GM21825 (cell line): ENCODE results near the gene TIMM50.
"Not testable (repeated sequence)": the region's sequence is repeated elsewhere in the genome, so short reads cannot be mapped to it uniquely, and the experiment has no call there.

Experiments used
- ATAC-seq: cut with Tn5 transposase; IDR thresholded peaks from one replicate; pipeline ENCODE4 v1.9.1; 2021; ENCODE audit warnings: mild to moderate bottlenecking, moderate library complexity; ENCODE audit not compliant: unreplicated experiment

TIMM50 gene

DNA sequence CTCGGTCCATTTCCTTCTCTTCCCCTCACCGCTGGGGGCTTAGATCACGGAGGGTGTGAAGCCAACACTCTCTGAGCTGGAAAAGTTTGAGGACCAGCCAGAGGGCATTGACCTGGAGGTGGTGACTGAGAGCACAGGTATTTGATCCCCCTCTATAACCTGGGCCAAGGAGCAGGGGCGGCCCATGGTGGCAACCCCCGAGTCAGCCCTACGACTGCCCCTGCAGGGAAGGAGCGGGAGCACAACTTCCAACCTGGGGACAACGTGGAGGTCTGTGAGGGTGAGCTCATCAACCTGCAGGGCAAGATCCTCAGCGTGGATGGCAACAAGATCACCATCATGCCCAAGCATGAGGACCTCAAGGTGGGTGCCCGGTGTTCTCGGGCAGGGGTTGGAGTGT is 11.6 kb upstream of the TIMM50 start:
- no peak for ATAC-seq

DNA sequence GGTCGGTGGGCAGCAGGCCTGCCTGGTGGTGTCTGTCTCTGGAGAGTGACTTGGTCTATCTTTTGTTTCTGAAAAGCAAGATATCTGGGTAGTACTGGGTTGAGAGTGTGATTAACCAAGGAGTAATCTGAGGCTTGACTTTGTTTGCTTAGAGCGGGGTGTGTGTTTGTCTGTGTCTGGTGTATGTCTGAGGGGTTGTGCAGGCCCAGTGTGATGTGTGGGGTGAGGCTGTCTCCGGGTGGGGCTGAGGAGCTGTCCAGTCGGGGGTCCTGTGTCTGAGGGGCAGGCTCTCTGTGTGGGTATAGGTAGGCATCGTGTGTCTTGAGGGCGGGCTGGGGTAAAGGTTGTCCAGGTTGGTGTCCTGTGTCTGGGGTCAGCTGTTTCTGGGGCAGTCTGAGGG is 11.1 kb upstream of the TIMM50 start:
- no peak for ATAC-seq

DNA sequence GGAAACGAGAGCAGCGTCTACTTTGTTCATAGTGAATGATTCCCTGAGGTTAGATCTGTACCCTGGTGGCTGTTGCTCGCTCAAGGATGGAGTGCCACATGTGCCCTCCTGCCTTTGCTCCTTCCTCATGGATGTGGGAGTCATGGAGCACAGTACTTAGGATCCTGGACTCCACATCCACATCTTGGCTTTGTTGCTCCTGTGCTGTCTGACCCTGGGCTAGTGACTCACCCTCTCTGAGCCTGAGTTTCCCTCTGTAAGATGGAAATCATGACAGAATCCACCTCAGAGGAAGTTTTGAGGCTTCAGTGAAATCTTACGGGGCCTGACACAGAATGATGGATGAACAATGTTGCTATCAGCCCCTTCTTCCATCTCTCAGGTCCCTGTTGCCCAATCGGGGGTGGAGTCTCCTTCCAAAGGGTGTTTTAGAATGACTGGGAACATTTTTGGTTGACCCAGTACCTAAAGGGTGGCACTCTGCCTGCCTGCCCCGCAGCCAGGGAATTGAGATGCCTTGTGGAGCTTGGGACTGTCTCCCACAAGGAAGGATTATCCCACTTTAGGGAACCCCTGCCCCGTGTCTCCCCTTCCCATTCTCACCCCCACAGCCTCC is 9.8 kb upstream of the TIMM50 start:
- no peak for ATAC-seq

DNA sequence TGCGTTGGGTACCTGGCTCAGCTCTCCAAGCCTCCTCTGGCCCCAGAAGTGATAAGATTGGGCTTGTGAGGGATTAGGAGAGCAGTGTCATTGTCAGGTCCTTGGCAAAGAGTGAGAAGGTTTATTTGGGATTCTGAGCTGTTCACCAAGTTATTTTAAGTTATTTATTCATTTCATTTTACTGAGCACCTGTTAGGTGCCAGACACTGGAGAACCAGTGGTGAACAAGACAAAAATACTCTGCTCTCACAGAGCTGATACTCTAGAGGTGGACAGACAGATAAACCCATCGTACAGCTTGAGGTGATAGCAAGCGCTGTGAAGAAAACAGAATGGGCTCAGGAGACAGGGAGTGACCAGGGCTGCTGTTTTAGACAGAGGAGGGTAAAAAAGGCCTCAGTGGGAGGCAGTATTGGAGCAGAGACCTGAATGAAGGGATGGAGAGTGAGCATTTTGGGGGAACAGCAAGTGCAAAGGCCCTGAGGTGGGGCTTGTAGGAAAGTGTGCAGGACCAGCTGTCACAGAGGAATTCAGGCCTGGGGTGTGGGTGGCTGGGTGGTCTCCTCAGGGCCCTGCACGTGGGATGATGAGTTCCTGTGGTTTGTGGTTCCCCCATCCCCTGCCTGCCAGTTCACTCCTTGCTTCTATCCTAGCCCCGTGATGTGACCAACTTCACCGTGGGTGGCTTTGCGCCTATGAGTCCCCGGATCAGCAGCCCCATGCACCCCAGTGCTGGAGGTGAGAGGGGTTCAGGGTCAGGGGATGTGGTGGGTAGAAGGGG is 8.7 kb upstream of the TIMM50 start:
- no peak for ATAC-seq

DNA sequence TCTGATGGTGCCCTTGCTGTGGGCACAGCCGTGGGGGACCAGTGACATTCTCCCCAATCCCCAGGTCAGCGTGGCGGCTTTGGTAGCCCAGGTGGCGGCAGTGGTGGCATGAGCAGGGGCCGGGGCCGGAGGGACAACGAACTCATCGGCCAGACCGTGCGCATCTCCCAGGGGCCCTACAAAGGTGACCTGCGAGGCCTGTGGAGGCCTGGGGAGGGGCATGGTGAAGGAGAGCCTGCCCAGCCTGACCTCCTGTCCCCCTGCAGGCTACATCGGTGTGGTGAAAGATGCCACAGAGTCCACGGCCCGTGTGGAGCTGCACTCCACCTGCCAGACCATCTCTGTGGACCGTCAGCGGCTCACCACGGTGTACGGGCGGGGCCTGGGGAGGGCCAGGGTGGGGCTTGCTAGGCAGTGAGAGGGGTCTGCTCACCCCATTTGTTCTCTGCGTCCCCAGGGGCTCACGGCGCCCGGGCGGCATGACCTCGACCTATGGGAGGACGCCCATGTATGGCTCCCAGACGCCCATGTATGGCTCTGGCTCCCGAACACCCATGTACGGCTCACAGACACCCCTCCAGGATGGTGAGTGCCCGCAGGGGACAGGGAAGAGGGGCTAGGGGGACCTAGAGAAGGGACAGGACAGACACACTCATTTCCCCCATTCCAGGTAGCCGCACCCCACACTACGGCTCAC is 7.7 kb upstream of the TIMM50 start:
- no peak for ATAC-seq

DNA sequence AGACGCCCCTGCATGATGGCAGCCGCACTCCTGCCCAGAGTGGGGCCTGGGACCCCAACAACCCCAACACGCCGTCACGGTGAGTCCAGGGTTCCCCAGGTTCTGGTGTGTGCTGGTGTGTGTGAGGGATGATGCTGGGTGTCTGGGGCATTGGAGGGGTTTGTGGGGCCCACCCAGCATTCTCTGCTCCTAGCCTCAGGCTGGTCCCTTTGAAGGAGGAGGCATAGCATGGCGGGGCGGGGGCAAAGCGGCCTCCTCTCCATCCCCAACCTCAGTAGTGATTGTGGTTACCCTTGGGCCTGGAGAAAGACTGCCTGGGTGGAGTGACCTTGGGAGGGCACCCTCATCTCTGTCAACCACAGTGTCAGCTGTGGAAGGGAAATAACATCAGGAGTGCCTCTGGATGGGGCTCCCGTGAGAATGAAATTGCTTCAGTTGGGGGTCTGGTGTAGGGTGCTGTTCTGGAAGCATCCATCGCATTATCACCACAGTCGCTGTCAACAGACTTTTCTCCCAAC is 7.1 kb upstream of the TIMM50 start:
- no peak for ATAC-seq

DNA sequence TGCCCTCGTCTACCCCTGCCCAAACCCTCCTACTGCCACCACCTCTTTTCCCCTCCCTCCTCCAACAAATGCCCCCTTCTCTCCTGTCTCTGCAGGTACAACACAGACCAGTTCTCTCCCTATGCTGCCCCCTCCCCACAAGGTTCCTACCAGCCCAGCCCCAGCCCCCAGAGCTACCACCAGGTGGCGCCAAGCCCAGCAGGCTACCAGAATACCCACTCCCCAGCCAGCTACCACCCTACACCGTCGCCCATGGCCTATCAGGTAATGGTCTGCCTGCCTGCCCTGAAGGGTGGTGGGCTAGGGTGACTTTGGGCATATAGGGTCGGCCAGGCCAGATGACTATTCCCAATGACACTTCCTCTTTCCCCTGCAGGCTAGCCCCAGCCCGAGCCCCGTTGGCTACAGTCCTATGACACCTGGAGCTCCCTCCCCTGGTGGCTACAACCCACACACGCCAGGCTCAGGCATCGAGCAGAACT is 6.5 kb upstream of the TIMM50 start:
- ATAC-seq: no peak

DNA sequence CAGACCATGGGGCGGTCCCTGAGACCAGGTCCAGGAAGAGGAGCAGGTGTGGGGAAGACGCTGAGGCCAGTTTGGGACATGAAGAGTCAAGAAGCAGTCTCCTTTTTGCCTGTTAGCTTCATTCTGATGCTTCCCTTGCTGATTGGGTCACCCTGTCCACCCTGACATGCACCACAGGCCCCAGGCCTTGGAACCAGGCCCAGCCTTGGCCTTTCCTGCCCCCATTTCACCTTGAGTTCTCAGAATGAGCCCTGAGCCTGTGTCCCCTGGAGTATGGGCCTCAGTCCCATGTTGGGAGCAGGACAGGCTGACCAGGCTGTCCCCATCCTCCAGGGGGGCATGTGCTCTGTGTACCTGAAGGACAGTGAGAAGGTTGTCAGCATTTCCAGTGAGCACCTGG is 4.9 kb upstream of the TIMM50 start:
- no peak for ATAC-seq

DNA sequence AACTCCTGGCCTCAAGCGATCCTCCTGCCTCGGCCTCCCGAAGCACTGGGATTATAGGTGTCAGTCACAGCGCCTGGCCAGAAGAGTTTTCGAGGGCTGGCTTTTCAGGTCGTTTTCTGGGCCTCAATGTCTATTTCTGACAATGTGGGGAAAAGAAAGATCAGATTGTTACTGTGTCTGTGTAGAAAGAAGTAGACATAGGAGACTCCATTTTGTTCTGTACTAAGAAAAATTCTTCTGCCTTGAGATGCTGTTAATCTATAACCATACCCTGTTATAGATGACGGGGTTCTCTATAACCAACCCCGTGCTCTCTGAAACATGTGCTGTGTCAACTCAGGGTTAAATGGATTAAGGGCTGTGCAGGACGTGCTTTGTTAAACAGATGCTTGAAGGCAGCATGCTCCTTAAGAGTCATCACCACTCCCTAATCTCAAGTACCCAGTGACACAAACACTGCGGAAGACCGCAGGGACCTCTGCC is 1.3 kb upstream of the TIMM50 start:
- ATAC-seq: not testable (repeated sequence)

DNA sequence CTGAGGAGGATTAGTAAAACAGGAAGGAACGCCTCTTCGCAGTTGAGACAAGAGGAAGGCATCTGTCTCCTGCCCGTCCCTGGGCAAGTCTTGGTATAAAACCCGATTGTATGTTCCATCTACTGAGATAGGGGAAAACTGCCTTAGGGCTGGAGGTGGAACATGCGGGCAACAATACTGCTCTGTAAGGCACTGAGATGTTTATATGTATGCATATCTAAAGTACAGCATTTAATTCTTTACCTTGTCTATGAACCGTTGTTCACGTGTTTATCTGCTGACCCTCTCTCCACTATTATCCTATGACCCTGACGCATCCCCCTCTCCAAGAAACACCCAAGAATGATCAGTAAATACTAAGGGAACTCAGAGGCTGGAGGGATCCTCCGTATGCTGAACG is 722 bp upstream of the TIMM50 start:
- ATAC-seq: no peak

DNA sequence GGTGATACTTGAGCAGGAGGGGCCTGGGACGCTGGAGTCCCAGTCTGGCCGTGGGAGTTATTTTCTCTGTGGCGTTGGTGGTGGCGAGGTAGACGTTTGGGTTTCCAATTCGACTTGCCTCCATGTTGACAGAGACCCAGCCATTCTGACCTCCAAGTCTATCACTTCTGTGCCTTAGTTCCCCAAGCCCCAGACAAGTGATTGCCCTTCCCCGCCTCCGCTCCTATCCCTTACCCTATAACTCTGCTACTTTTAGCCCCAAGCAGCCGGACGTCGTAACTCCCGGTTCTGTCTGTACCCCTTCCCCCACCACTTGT is 549 bp downstream of the TIMM50 start:
- ATAC-seq: no peak

DNA sequence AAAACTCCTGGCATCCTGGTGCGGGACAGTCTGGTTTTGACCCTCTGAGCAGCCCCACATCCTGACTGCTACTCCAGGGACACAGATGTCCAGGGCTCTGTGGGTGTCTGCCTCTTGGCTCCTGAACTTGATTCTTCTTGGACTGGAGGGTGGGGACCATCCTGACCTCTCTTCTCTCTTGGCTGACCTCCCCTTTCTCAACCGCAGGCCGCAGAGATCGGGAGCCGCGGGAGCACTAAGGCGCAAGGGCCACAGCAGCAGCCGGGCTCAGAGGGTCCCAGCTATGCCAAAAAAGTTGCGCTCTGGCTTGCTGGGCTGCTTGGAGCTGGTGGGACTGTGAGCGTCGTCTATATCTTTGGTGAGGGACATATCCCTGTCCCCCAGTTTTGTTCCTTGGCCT is 1.0 kb downstream of the TIMM50 start:
- no peak for ATAC-seq

DNA sequence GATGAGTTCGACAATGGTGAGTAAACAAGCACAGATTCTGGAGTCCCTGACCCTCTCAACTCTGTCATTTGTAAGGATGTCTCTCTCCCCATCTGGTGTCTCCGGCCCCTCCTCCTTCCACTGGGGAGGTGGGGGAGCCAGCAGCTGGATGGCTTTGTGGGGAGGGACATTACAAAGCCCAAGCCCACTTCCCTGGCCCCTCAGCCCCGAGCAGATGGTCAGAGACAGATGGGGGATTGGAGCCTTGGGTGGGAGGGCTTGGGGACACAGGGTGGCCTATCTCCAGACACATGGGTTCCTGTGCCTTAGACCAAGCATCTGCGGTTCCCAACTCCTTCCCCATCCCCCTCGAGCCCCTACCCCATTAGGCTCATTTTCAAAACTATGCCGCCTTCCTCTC is 2.5 kb downstream of the TIMM50 start:
- ATAC-seq: no peak

DNA sequence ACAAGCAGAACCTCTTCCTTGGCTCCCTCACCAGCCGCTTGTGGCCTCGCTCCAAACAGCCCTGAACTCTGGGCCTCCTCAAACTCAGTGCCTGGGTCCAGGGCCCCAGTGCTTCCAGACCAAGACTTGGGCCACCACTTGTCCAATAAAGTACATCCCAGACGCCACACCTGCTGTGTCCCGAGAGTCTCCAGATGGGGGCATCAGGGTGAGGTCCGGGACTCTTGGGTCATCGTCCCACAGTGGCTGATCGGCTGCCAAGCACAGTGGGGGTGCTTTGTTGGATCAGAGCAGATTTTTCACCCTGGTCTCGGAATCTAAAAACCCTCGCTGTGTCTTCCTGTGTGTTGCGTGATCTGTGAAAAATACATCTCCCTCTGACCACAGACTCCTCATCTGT is 9.1 kb downstream of the TIMM50 start:
- ATAC-seq: no peak

DNA sequence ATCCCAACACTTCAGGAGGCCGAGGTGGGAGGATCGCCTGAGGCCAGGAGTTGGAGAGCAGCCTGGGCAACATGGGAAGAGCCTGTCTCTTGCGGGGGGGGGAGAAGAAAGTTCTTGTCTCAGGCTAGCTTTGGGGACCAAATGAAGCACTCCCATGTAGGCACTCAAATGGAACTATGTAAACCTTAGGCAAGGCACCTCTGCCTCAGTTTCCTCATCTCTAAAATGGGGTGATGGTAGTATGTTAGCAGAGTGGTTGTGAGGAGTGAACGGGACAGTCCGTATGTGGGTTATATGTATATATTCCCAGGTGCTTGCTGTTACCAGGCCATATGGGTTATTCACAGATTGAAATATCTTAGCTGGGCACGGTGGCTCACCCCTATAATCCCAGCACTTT is 11.6 kb downstream of the TIMM50 start:
- ATAC-seq: no peak

DNA sequence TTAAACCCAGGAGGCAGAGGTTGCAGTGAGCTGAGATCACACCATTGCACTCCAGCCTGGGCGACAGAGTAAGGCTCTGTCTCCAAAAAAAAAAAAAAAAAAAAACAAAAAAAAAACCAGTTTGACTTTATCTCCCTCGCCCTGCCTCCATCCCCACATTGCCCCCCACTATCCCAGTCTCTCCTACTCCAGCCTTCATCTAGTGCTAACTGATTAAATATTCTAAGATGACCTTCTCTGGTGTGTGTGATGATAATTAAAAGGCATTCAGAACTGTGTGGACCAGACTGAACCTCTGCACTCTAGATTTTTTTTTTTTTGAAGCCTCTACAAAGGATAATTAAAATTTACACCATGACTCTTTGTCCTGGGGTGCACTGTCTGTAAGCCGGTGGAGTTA is 12.2 kb downstream of the TIMM50 start:
- no peak for ATAC-seq

DNA sequence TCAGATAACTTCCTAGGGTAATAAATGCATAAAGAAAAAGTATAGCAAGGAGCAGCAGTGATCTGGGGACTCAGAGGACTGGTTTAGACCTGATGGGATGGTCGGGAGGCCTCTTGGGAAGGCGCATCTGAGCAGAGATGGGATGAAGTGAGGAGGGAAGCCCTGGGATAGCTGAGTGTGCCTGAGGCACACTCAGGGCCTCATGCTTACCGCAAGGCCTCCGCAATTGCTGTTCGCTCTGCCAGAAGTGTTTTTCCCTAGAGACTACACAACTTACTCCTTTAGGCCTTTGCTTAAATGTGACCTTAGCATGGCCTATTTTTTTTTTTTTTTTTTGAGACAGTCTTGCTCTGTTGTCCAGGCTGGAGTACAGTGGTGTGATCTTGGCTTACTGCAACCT is 14.0 kb downstream of the TIMM50 start:
- no peak for ATAC-seq

DNA sequence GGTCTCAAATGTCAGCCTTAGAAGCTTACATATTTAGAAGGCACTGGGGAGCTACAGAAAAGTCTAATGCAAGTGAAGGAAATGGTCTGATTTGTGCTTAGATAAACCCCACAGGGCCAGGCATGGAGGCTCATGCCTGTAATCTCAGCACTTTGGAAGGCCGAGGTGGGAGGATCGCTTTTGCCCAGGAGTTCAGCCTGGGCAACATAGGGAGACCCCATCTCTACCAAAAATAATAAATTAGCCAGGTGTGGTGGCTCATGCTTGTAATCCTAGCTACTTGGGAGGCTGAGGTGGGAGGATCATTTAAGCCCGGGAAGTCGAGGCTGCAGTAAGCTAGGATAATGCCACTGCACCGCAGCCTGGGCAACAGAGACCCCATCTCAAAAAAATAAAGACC is 15.4 kb downstream of the TIMM50 start:
- ATAC-seq: no peak

DNA sequence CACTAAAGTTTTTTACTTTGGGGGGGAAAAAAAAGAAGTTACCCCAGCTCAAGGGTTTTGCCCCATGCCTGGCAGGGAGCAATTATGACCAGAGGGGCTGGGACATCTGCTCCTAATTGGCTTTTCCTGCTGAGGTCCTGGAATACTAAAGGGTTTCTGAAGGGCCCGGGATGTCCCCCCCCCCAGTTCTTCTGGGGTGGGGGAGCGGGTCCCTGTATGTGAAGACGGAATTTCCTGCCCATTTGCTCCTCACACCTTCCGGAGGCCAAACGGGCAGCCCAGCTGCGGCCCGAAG is 17.0 kb downstream of the TIMM50 start:
- no peak for ATAC-seq

DNA sequence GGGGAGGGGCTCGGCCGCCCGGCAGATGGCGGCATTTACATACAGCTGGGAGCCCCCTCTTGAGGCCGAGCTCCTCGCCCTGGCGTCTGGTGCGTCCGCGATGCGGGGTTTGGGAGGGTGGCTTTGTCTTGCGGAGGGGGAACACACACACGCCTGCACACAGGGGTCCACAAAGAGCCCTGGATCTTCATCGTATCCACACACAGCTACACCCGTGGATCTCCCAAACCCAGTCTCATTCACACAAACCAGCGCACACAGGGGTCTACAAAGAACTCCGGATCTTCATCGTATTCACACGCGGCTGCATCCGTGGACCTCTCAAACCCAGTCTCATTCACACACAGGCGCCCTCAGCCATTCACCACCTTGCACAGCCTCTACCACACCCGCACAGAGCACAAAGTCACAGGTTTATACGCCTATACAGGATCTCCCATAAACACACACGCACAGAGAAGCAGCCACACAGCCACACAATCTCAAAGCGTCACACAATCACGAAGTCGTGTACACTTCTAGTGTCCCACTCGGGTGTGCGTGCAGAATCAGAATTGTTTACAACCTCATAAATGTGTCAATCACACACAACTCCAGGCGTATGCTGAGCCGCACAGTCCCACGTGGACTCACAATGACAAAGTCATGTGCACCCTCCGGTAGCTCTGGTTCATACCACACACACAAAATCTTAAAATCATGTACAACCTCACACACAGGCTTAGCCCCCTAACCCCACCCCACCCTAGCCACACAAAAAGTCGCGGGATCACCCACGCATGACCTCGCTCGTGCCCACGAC is 17.6 kb downstream of the TIMM50 start:
- ATAC-seq: no peak
